Suprapubic skin (tissue), 4 donors: ENCODE measurements around the gene NELFE.

Experiments
- EP300 ChIP-seq: sonication (generic); formaldehyde crosslinking; IDR thresholded peaks from one replicate; pipeline ENCODE4 v1.6.1; 2017; ENCODE audit warnings: antibody characterized with exemption
- POLR2AphosphoS5 ChIP-seq, 3 donors: sonication (generic); formaldehyde crosslinking; IDR thresholded peaks; one replicate each; pipeline ENCODE4 v1.6.1; 2017; ENCODE audit warnings: antibody characterized with exemption in 3 of 3

DNA sequence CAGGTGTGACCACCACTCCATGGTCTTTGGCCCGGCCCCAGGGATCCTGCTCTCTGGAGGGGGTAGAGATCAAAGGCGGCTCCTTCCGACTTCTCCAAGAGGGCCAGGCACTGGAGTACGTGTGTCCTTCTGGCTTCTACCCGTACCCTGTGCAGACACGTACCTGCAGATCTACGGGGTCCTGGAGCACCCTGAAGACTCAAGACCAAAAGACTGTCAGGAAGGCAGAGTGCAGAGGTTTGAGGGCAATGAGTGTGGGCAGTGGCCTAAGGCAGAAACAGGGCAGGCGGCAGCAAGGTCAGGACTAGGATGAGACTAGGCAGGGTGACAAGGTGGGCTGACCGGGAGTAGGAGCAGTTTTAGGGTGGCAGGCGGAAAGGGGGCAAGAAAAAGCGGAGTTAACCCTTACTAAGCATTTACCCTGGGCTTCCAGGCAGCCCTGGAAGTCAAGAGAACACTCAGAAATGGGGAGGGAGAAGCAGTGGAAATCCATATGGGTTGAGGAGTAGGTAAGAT lies 12.3 kb downstream of the NELFE start:
- TF ChIP-seq POLR2AphosphoS5 (IDR thresholded peaks at IDR 0.05) (no peak), EP300 (no peak)
